ENCODE measurements around the gene RERE.

DNA sequence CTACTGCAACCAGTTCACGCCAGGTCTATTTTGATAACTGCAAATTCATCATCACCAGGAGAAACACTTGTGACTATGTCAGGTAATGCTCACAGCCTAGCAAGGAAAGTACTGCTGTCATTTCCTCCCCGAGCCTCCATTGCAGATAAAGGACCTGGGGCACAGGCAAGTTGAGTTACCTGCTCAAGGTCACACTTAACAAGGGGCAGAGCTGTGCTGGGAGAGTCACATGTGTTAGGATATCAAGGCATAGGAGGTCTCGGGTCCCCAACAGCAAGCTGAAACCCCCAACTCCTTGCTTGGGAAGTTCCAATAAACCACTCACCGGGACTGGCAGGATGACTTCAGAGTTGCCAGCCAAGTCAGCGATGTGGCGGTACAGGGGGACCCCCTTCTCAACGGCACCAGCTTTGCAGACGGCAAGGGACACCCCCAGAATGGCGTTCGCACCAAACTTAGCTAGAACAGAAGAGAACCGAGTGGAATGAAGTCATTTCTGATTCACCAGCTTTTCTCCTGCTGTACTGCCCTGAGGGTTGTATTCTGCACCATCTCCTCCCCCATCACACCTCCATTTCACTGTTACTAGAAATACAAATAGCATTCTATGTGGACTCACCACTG is 49.5 kb upstream of the RERE start:
- TF ChIP-seq, protein P1, sequence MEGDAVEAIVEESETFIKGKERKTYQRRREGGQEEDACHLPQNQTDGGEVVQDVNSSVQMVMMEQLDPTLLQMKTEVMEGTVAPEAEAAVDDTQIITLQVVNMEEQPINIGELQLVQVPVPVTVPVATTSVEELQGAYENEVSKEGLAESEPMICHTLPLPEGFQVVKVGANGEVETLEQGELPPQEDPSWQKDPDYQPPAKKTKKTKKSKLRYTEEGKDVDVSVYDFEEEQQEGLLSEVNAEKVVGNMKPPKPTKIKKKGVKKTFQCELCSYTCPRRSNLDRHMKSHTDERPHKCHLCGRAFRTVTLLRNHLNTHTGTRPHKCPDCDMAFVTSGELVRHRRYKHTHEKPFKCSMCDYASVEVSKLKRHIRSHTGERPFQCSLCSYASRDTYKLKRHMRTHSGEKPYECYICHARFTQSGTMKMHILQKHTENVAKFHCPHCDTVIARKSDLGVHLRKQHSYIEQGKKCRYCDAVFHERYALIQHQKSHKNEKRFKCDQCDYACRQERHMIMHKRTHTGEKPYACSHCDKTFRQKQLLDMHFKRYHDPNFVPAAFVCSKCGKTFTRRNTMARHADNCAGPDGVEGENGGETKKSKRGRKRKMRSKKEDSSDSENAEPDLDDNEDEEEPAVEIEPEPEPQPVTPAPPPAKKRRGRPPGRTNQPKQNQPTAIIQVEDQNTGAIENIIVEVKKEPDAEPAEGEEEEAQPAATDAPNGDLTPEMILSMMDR (IDR thresholded peaks at IDR 0.05): no peak
- TF ChIP-seq POLR2A (IDR thresholded peaks at IDR 0.05): no peak

Data from adrenal gland (tissue), 5 donors.